ENCODE data around the gene CMTM5. TPM values are rescaled to one million over a fixed set of nuclear protein-coding genes. Genes with fewer than 3 reads are reported as not detected.
"Not testable (repeated sequence)": the region's sequence is repeated elsewhere in the genome, so short reads cannot be mapped to it uniquely, and the experiment has no call there.

CMTM5 gene
- total RNA-seq, 4 donors from 2014 or later = 0.64 to 1.1 TPM; not detected in 2

- no peaks in the 10 kb centered on the region for H3K27me3 ChIP-seq
- in situ Hi-C loops (cut with MboI; ENCODE audit: low pct_ligation_motif_present in 1 of 4, low pct_unique_long_range_greater_than_20kb in 1 of 4, low sequenced_read_pairs in 3 of 4) = no loop called here
- no peak overlapping the region for H3K27ac ChIP-seq
- no peaks in the 10 kb centered on the region for H3K4me1 ChIP-seq
- WGBS, 2 donors (ENCODE audit: low coverage in 1 of 2) = 84% methylated on average over 10 of the region's 10 CpGs; no CpG with 5 or more reads in 1 of the 2 donors
- no peaks in the 10 kb centered on the region for H3K9me3 ChIP-seq
- no peak overlapping the region for H3K4me3 ChIP-seq
- H3K36me3 ChIP-seq = no peaks in the 10 kb centered on the region
- intact Hi-C loops (cut with DNase I; ENCODE audit: low total_unique reads) = no loop called here
- DNase-seq = no peak
- TF ChIP-seq EP300 (IDR thresholded peaks at IDR 0.05; ENCODE audit: low read depth) (no peak), CTCF (IDR thresholded peaks at IDR 0.05) (no peak), POLR2A (IDR thresholded peaks at IDR 0.05) (no peak), POLR2AphosphoS5 (IDR thresholded peaks at IDR 0.05) (no peak)
Measured at GRCh38 chr14:23425169-23425568, 48.3 kb downstream of the CMTM5 start.

GRCh38 chr14:23425798-23426197 is 49.0 kb downstream of the CMTM5 start:
- H3K9me3 ChIP-seq; H3K27me3 ChIP-seq; H3K4me1 ChIP-seq; H3K27ac ChIP-seq; intact Hi-C loops (cut with DNase I; ENCODE audit: low total_unique reads); DNase-seq; in situ Hi-C loops (cut with MboI; ENCODE audit: low pct_ligation_motif_present in 1 of 4, low pct_unique_long_range_greater_than_20kb in 1 of 4, low sequenced_read_pairs in 3 of 4); H3K4me3 ChIP-seq; H3K36me3 ChIP-seq: not testable (repeated sequence)
- WGBS, 2 donors (ENCODE audit: low coverage in 1 of 2) = 75 to 100% methylated on average over 1 to 6 of the region's 6 CpGs

GRCh38 chr14:23428686-23429495 is 52.0 kb downstream of the CMTM5 start:
- no peak for DNase-seq
- H3K36me3 ChIP-seq = no peaks in the 10 kb centered on the region
- no peak overlapping the region for H3K4me3 ChIP-seq
- intact Hi-C loops (cut with DNase I; ENCODE audit: low total_unique reads) = no loop called here
- TF ChIP-seq CTCF (IDR thresholded peaks at IDR 0.05) (no peak), POLR2A (IDR thresholded peaks at IDR 0.05) (no peak), EP300 (IDR thresholded peaks at IDR 0.05; ENCODE audit: low read depth) (no peak), POLR2AphosphoS5 (IDR thresholded peaks at IDR 0.05) (no peak)
- in situ Hi-C loops (cut with MboI; ENCODE audit: low pct_ligation_motif_present in 1 of 4, low pct_unique_long_range_greater_than_20kb in 1 of 4, low sequenced_read_pairs in 3 of 4) = no loop called here
- H3K9me3 ChIP-seq = no peaks in the 10 kb centered on the region
- H3K27me3 ChIP-seq = no peaks in the 10 kb centered on the region
- H3K4me1 ChIP-seq = no peaks in the 10 kb centered on the region
- no peak overlapping the region for H3K27ac ChIP-seq
- 87% methylated on average over 13 of the region's 13 CpGs; no CpG with 5 or more reads in 1 of the 2 donors for WGBS, 2 donors (ENCODE audit: low coverage in 1 of 2)

Small RNA genes within 50 kb of the gene (small RNA-seq; reads per million reads assigned to genes)
- 0 reads per million in 4 donors for gene MIR208A
- 0 to 0.18 (median 0) reads per million in 4 donors for gene MIR208B

Other genes with a start within 250 kb of the CMTM5 start
- 10 to 100 TPM in 3 of 4 donors, 1 to 10 TPM in 1; 5.2 to 29.1 (median 14.2) TPM for gene SLC7A8, start 193.4 kb upstream of the CMTM5 start, total RNA-seq
- not detected for gene RNF212B, start 139.1 kb upstream of the CMTM5 start, total RNA-seq
- 10 to 100 TPM in 2 of 4 donors, 1 to 10 TPM in 2; 1.9 to 12.9 (median 8.6) TPM for gene HOMEZ, start 90.9 kb upstream of the CMTM5 start, total RNA-seq
- gene PPP1R3E, start 74.2 kb upstream of the CMTM5 start, total RNA-seq = 10 to 100 TPM in 3 of 4 donors, 1 to 10 TPM in 1; 9.1 to 13.9 (median 11.0) TPM
- 10 to 100 TPM; 23.9 to 49.0 (median 43.0) TPM for gene BCL2L2, start 70.2 kb upstream of the CMTM5 start, total RNA-seq
- 100 to 1,000 TPM in 1 of 4 donors, 10 to 100 TPM in 3; 50.0 to 149 (median 63.7) TPM for gene PABPN1, start 55.6 kb upstream of the CMTM5 start, total RNA-seq
- 10 to 100 TPM in 1 of 4 donors, 1 to 10 TPM in 3; 4.0 to 14.2 (median 8.5) TPM for gene SLC22A17, start 24.2 kb upstream of the CMTM5 start, total RNA-seq
- gene EFS, start 11.9 kb upstream of the CMTM5 start, total RNA-seq = 10 to 100 TPM in 1 of 4 donors, 1 to 10 TPM in 2, under 1 TPM in 1; 0.60 to 10.5 (median 3.3) TPM
- not detected for gene IL25, start 4.2 kb upstream of the CMTM5 start, total RNA-seq
- 1 to 10 TPM in 1 of 4 donors, under 1 TPM in 1, not detected in 2; 0.16 to 1.5 TPM for gene MYH6, start 31.2 kb downstream of the CMTM5 start, total RNA-seq
- 1 to 10 TPM in 1 of 4 donors, under 1 TPM in 1, not detected in 2; 0.64 to 2.9 TPM for gene MYH7, start 58.6 kb downstream of the CMTM5 start, total RNA-seq
- gene NGDN, start 92.7 kb downstream of the CMTM5 start, total RNA-seq = 10 to 100 TPM in 3 of 4 donors, 1 to 10 TPM in 1; 8.8 to 31.5 (median 20.8) TPM
- gene ZFHX2, start 174.7 kb downstream of the CMTM5 start, total RNA-seq = 1 to 10 TPM in 1 of 4 donors, under 1 TPM in 3; 0.20 to 1.1 (median 0.68) TPM
- gene THTPA, start 179.2 kb downstream of the CMTM5 start, total RNA-seq = 10 to 100 TPM in 3 of 4 donors, 1 to 10 TPM in 1; 6.8 to 34.0 (median 26.0) TPM
- 100 to 1,000 TPM; 163 to 508 (median 237) TPM for gene AP1G2, start 190.7 kb downstream of the CMTM5 start, total RNA-seq
- gene JPH4, start 201.7 kb downstream of the CMTM5 start, total RNA-seq = under 1 TPM in 2 of 4 donors, not detected in 2; 0.27 to 0.48 TPM

Measured in transverse colon (tissue), 4 donors.